SK-N-SH treated with all-trans-retinoic acid at 6 μM for 48 hours (cell line): ENCODE data around the gene COL17A1.

Source experiments
- SNAI2 ChIP-seq: fragments of 250-450 bp; sonication (Bioruptor Pico); IDR thresholded peaks from 2 replicates; pipeline ENCODE4 v1.5.0; 2020; ENCODE audit warnings: mild to moderate bottlenecking, moderate library complexity
- ZC3H10 ChIP-seq: fragments of 250-450 bp; sonication (Bioruptor Pico); IDR thresholded peaks from 2 replicates; pipeline ENCODE4 v1.5.1; 2021; ENCODE audit warnings: mild to moderate bottlenecking, moderate library complexity

DNA sequence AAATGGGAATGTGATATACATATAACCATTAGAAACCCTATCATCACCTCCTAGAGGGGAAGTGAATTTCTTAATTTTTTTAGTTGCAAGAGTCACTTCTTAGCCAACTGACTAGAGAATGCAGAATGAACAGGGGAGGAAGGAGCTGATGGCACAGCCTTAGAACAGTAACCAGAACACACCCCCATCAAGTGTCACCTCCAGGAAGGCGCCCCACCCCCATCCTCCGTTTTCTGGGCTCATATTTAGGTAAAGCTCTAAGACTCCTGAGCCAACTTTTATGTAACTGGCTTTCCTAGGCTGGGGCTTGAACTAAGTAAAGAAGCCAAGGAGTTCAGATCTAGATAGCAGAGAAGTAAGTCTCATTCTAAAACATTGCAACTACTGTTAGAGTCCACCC lies 54.0 kb downstream of the COL17A1 start:
- TF ChIP-seq SNAI2 (no peak), ZC3H10 (CRISPR knock-in tag) (no peak)
